ENCODE data around the gene ADGRD1.

Gene ADGRD1

GRCh38 chr12:131103669-131104462 is 150.2 kb downstream of the ADGRD1 start:
- no peaks in the 10 kb centered on the region for H3K79me2 ChIP-seq (ENCODE audit: insufficient read depth, low read length)
- no peaks in the 10 kb centered on the region for H3K9me3 ChIP-seq (ENCODE audit: insufficient read depth, low read length, severe bottlenecking)
- H3K27ac ChIP-seq (ENCODE audit: low read length): no peak overlapping the region
- no peaks in the 10 kb centered on the region for H3K4me1 ChIP-seq (ENCODE audit: insufficient read depth, low read length)
- ATAC-seq (ENCODE audit: insufficient read depth, low read depth) (no peak), DNase-seq (no peak)
- no peak overlapping the region for H2AFZ ChIP-seq (ENCODE audit: low read depth, low read length)
- no peaks in the 10 kb centered on the region for H3K27me3 ChIP-seq (ENCODE audit: insufficient read depth, low read length, poor library complexity)
- no peaks in the 10 kb centered on the region for H4K20me1 ChIP-seq (ENCODE audit: insufficient read depth, low read length)
- H3K36me3 ChIP-seq (ENCODE audit: insufficient read depth, low read length): no peaks in the 10 kb centered on the region
- no peak for TF ChIP-seq EZH2 (IDR thresholded peaks at IDR 0.05; ENCODE audit: borderline replicate concordance, low read depth, low read length, severe bottlenecking)
- TF ChIP-seq, protein P1, sequence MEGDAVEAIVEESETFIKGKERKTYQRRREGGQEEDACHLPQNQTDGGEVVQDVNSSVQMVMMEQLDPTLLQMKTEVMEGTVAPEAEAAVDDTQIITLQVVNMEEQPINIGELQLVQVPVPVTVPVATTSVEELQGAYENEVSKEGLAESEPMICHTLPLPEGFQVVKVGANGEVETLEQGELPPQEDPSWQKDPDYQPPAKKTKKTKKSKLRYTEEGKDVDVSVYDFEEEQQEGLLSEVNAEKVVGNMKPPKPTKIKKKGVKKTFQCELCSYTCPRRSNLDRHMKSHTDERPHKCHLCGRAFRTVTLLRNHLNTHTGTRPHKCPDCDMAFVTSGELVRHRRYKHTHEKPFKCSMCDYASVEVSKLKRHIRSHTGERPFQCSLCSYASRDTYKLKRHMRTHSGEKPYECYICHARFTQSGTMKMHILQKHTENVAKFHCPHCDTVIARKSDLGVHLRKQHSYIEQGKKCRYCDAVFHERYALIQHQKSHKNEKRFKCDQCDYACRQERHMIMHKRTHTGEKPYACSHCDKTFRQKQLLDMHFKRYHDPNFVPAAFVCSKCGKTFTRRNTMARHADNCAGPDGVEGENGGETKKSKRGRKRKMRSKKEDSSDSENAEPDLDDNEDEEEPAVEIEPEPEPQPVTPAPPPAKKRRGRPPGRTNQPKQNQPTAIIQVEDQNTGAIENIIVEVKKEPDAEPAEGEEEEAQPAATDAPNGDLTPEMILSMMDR (IDR thresholded peaks at IDR 0.05; ENCODE audit: borderline replicate concordance, extremely low read depth, low read length, poor library complexity, severe bottlenecking): no peak
- no peak overlapping the region for H3K4me2 ChIP-seq (ENCODE audit: insufficient read depth, low read length)
- no peak overlapping the region for H3K9ac ChIP-seq (ENCODE audit: low read depth, low read length)
- H3K4me3 ChIP-seq (ENCODE audit: low read depth in 1 of 2, low read length in 2 of 2): no peak overlapping the region

GRCh38 chr12:131104463-131105350 is 151.0 kb downstream of the ADGRD1 start:
- Histone ChIP-seq H3K4me1 (ENCODE audit: insufficient read depth, low read length) (no peaks in the 10 kb centered on the region), H3K9me3 (ENCODE audit: insufficient read depth, low read length, severe bottlenecking) (no peaks in the 10 kb centered on the region), H3K27ac (ENCODE audit: low read length) (no peak overlapping the region), H3K79me2 (ENCODE audit: insufficient read depth, low read length) (no peaks in the 10 kb centered on the region), H2AFZ (ENCODE audit: low read depth, low read length) (no peak overlapping the region), H3K4me3 (ENCODE audit: low read depth in 1 of 2, low read length in 2 of 2) (no peak overlapping the region), H3K9ac (ENCODE audit: low read depth, low read length) (no peak overlapping the region), H3K36me3 (ENCODE audit: insufficient read depth, low read length) (no peaks in the 10 kb centered on the region), H4K20me1 (ENCODE audit: insufficient read depth, low read length) (no peaks in the 10 kb centered on the region), H3K4me2 (ENCODE audit: insufficient read depth, low read length) (no peak overlapping the region), H3K27me3 (ENCODE audit: insufficient read depth, low read length, poor library complexity) (no peaks in the 10 kb centered on the region)
- TF ChIP-seq EZH2 (IDR thresholded peaks at IDR 0.05; ENCODE audit: borderline replicate concordance, low read depth, low read length, severe bottlenecking): no peak
- TF ChIP-seq, protein P1 (IDR thresholded peaks at IDR 0.05; ENCODE audit: borderline replicate concordance, extremely low read depth, low read length, poor library complexity, severe bottlenecking): peak; percentile 96
- ATAC-seq (ENCODE audit: insufficient read depth, low read depth): peak; percentile 98
- DNase-seq: peak; percentile 74

DNA sequence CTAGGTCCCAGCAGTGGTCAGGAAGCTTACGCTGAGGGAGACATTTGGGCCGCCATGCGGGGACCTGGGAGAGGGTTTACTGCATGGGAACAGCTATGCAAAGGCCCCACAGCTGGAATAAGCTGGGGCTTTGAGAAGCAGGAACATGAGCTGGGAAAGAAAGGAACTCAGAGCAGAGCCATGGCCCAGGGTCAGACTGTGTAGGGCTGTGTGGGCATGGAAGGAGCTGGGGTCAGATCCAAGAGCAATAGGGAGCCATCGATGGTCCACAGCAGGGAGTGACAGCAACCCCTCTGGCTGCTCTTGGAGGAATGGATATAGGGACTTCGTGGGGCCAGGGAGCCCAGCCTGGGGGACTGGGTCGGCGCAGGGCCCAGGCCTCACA is 151.6 kb downstream of the ADGRD1 start:
- Histone ChIP-seq H4K20me1 (ENCODE audit: insufficient read depth, low read length) (no peaks in the 10 kb centered on the region), H3K9me3 (ENCODE audit: insufficient read depth, low read length, severe bottlenecking) (no peaks in the 10 kb centered on the region), H3K79me2 (ENCODE audit: insufficient read depth, low read length) (no peaks in the 10 kb centered on the region), H3K4me1 (ENCODE audit: insufficient read depth, low read length) (no peaks in the 10 kb centered on the region), H3K9ac (ENCODE audit: low read depth, low read length) (no peak overlapping the region), H2AFZ (ENCODE audit: low read depth, low read length) (no peak overlapping the region), H3K36me3 (ENCODE audit: insufficient read depth, low read length) (no peaks in the 10 kb centered on the region), H3K27ac (ENCODE audit: low read length) (no peak overlapping the region), H3K27me3 (ENCODE audit: insufficient read depth, low read length, poor library complexity) (no peaks in the 10 kb centered on the region), H3K4me2 (ENCODE audit: insufficient read depth, low read length) (no peak overlapping the region), H3K4me3 (ENCODE audit: low read depth in 1 of 2, low read length in 2 of 2) (no peak overlapping the region)
- ATAC-seq (ENCODE audit: insufficient read depth, low read depth) (no peak), DNase-seq (no peak)
- TF ChIP-seq, protein P1 (IDR thresholded peaks at IDR 0.05; ENCODE audit: borderline replicate concordance, extremely low read depth, low read length, poor library complexity, severe bottlenecking): no peak
- TF ChIP-seq EZH2 (IDR thresholded peaks at IDR 0.05; ENCODE audit: borderline replicate concordance, low read depth, low read length, severe bottlenecking): no peak

All from DND-41 (cell line).